Stimulated activated CD8-positive, alpha-beta memory T cell treated with anti-CD3 and anti-CD28 coated beads, Interleukin-7, amount 100 ng/mL, for 1 hour (primary cell): ENCODE measurements around the gene KCNK7.

Experiments used
- DNase-seq, 2 donors: peaks; one replicate each; pipeline ENCODE4 v3.0.0-alpha.2; 2020; ENCODE audit warnings: low read depth in 2 of 2

Gene KCNK7

DNA sequence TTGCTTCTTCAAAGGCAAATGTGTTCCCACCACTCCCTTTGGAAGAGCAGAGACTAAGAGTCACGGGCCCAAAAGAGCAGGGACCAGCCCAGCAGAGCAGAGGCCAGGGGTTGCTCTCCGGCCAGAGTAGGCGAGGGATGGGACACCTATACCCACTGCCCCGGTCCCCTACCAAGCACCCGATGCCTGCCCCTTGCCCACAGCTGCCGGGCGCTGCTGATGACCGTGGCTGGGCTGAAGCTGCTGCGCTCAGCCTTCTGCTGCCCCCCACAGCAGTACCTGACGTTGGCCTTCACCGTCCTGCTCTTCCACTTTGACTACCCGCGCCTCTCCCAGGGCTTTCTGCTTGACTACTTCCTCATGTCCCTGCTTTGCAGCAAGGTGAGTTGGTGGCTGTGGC, 31.6 kb upstream of the KCNK7 start:
- DNase-seq: no peak

DNA sequence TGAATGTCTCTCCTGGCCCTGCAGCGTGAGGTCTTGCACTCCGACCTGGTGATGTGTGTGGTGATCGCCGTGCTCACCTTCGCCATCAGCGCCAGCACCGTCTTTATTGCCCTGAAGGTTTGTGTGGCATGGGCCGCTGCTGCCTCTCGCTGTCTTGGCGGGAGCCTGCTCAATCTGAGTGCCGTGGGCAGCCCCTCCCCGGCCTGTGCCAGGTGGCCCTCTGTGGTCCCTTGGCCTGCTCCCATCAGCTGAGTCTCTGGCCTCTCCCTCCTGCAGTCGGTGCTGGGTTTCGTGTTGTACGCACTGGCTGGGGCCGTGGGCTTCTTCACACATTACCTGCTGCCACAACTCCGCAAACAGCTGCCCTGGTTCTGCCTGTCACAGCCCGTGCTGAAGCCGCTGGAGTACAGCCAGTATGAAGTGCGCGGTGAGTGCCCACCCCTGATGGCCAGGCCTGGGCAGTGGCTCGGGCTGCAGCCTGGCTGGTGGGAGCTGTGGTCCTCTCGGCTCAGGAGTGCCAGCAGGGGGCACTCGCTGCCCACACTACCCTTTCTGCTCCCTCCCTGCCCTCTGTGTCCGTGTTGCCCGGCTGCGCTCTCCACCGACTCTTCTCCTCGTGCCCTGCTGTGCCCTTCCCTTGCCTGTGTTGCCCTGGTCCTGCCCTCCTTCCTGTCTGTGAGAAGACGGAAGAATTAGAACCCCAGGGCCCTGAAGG, 30.2 kb upstream of the KCNK7 start:
- no peak for DNase-seq

DNA sequence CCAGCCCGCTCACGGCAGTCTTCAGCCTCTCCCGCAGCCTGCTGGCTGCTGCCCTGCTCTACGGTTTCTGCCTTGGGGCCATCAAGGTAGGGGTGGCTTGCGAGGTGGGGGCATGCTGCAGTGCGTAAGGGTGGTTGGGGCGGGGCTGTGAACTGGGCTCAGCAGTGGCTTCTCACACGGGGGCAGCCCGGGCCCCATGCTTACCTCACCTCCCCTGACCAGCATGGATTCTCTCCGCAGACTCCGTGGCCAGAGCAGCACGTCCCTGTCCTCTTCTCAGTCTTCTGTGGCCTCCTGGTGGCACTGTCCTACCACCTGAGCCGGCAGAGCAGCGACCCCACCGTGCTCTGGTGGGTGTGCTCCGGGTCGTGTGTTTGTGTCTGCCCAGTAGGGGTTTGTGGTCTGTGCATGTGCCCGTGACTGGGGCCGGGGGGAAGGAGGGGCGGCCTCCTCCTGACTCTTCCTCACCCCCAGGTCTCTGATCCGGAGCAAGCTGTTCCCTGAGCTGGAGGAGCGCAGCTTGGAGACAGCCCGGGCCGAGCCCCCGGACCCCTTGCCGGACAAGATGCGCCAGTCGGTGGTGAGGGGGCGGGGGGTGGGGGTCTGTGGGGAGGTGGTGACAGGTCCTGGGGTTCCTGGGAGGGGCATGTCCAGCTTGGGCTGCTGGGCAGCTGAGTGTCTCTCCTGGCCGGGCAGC, 29.5 kb upstream of the KCNK7 start:
- DNase-seq: no peak

DNA sequence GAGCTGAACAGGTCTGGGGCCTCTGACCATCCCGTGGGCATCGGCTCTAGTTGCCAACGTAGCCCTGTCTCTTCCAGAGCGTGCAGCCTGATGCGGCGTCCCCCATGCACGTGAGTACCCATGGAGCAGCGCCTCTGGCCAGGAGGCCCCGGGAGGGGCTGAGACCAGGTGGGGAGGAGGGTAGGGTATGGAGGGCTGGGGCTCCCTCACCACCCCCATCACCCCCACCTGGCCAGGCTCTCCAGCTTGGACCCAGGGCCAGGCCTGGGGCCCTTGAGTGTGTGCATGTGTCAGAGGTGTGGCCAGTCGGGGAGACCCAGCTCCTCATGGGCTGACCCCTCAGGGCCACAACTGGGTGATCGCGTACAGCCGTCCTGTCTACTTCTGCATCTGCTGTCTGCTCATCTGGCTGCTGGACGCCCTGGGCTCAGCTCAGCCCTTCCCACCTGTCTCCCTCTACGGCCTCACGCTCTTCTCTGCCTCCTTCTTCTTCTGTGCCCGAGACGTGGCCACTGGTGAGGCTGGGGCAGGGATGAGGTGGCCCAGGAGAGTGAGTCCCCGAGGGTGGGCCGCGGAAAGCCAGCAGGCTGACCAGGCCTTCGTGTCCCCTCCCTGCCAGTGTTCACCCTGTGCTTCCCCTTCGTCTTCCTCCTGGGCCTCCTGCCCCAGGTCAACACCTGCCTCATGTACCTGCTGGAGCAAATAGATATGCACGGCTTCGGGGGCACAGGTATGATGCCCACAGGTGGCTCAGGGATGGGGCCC, 28.4 kb upstream of the KCNK7 start:
- no peak for DNase-seq

DNA sequence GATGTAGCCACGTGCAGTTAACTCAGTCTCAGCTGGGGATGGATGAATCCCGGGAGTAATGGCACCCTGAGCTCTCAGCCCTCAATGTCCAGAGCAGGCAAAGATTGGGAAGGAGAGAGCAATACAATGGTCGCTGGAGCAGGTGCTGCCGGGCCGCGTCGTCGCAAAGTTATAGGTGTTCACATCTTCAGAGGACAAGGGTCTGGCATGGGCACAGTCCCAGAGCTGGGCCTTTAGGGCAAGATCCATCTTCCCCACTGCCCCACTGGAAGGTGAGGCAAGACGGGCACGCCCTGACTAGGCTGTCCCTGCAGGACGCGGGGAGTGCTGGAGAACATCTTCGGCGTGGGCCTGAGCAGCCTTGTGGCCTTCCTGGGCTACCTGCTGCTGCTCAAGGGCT, 27.6 kb upstream of the KCNK7 start:
- no peak for DNase-seq

DNA sequence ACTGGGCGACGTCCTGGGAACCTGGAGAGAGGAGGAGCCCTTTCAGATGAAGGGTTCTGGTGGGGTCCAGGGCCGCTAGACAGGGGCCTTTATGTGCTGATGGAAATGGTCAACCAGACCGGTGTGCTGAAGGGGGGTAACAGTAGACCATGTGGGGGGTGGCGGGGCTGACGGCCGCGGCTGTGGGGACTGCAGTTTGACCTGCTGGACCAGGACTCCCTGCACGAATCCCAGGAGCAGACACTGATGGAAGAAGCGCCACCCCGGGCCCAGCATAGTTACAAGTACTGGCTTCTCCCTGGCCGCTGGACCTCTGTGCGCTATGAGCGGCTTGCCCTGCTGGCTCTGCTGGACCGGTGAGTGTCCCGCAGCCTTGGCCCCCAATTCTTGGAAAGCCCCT, 26.4 kb upstream of the KCNK7 start:
- DNase-seq: no peak

DNA sequence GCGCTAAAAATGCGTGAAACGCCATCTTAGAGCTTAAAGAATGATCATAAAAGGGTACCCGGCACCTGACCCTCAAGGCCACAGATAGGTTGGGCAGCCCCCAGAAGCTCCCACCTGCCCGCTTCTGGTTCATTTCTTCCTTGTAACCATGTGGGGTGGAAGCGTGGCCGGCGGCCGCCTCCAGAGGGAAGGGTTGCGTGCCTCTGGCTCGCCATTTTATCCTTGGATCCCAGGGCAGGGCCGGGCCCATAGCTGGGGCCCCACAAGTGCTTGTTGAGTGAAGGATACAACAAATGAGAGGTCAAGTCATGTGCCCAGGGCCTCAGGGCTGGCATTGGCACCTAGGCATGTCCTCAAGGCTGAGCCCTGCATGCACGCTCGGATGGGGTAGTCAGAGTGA, 25.9 kb upstream of the KCNK7 start:
- DNase-seq: no peak

DNA sequence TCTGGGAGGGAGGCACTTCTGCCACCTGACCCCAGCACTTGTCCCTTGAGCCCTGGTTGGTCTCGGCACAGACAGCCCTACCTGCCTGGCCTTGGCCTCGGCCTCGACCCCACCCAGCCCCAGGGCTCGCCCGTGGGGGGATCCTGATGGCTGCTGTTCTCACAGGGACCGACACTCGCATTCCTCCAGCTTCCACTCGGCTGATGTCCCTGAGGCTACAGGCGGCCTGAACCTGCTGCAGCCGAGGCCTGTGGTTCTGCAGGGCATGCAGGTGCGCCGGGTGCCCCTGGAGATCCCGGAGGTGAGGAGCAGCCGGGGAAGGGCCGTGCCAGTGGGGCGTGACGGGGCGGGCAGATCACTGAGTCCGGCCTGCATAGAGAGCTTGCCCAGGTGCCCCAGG, 25.1 kb upstream of the KCNK7 start:
- DNase-seq: no peak

DNA sequence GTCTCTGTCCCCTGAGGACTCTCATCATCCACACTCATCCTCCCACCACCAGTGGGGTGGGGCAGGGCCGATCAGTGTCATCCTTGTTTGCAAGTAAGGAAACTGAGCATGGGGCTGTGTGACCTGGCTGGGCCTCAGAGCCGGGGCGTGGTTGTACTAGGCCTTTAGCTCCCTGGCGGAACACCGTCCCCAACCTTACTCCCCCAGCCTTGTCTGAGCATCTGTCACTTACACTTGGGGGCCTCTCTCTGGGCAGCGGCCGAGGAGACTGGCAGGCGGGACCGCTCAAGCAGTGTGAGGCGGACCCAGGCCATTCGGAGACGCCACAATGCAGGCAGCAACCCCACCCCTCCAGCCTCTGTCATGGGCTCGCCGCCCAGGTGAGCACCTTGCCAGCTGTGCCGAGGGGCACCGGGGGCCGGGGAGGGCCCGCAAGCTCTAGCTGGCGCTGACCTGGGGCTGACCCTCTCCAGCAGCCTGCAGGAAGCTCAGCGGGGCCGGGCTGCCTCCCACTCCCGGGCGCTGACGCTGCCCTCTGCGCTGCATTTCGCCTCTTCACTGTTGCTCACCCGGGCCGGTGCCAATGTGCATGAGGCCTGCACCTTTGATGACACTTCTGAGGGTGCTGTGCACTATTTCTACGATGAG, 23.8 kb upstream of the KCNK7 start:
- DNase-seq: no peak

DNA sequence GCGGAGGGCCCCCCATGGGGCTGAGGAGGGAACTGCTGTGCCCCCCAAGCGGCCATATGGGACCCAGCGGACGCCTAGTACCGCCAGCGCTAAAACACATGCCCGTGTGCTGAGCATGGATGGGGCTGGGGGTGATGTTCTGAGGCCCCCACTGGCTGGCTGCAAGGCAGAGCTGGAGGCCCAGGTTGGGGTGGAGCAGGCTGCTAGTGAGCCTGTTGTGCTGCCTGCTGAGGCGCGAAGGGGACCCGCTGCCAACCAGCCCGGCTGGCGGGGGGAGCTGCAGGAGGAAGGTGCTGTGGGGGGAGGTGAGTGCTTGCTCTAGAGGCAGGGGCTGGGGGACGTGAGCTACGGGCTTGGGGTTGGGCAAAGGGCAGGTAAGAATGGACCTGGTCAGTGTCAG, 23.2 kb upstream of the KCNK7 start:
- no peak for DNase-seq

DNA sequence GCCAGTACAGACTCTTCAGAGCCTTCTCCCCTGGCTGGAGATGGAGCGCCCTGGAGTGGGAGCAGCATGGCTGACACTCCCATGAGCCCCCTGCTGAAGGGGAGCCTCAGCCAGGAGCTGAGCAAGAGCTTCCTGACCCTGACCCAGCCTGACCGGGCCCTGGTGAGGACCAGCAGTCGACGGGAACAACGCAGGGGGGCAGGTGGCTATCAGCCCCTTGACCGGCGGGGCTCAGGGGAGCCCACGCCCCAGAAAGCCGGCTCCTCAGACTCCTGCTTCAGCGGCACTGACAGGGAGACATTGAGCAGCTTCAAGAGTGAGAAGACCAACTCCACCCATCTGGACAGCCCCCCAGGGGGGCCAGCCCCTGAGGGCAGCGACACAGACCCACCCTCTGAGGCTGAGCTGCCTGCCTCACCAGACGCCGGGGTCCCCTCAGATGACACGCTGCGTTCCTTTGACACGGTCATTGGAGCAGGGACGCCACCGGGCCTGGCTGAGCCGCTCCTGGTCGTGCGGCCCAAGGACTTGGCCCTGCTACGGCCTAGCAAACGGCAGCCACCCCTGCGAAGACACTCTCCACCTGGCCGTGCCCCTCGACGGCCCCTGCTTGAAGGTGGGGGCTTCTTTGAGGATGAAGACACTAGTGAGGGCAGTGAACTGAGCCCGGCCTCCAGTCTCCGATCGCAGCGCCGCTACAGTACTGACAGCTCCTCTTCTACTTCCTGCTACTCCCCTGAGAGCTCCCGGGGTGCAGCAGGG, 22.6 kb upstream of the KCNK7 start:
- no peak for DNase-seq

DNA sequence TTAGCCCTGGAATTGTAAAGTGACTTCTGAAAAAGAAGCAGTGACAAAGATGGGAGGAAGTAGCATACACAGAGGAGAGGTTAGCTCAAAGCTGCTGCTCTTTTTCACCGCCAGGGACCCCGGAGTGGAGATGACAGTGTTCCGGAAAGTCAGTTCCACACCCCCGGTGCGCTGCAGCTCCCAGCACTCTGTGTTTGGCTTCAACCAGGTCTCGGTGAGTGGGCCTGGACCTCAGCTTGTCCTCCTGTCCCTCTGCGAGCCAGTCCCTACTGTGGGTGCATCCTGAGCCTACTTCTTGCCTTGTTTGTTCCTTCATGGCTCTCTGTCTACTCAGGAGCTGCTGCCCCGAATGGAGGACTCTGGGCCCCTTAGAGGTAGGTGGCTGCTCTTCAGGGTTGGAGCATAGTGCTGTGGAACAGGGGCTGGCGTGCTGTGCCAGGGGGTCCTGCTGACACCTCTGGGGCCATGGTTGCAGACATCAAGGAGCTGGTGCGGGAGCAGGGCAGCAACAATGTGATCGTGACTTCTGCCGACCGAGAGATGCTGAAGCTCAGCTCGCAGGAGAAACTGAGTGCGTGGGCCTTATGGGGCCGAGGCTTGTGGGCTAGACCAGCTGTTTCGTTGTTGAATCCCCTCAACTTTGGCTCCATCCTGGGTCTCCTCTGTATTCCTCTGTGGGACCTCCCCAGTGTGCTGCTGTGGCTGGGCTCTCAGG, 21.7 kb upstream of the KCNK7 start:
- no peak for DNase-seq

DNA sequence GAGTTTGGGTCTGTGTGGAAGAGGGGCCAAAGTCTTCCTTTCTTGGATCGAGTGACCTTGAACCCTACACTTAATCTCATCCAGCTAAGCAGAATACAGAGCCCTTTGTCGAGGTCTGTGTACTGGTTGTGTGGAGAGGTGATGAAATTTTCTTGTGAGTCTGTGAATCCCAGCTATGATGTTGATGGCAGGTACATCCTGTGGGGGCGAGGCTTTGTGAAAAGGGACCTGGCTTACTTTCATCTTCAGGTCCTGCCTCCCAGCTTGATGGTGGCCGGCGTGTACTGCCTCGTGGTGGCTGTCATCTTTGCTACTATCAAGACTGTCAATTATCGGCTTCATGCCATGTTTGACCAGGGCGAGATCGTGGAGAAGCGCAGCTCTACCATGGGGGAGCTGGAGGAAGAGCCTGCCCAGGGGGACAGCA, 21.0 kb upstream of the KCNK7 start:
- no peak for DNase-seq

DNA sequence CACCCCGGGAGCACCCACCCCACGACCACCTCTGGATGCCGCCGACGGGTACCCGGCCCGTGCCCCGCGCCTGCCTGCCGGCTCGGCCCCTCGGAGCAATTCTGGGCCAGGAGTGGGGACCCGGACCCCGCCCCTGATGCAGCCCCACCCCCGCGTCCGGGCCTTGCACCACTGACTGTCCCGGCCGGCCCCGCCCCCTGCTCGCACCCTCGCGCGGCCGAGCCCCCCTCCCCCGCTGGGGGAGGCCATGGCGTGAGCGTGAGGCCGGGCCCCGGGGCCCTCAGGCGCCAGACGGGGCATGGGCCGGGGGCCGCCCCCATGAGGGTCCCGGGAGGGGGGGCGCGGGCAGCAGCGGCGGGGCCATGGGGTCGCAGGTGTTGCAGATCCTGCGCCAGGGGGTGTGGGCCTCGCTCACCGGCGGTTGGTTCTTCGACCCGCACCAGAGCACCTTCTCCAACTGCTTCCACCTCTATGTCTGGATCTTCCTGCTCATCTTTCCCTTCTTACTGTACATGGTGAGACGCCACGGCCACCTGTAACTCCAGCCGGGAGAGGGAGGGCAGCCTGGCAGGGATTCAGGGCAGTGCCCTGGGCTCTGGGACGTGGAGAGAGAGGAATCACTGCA, 20.5 kb upstream of the KCNK7 start:
- no peak for DNase-seq

DNA sequence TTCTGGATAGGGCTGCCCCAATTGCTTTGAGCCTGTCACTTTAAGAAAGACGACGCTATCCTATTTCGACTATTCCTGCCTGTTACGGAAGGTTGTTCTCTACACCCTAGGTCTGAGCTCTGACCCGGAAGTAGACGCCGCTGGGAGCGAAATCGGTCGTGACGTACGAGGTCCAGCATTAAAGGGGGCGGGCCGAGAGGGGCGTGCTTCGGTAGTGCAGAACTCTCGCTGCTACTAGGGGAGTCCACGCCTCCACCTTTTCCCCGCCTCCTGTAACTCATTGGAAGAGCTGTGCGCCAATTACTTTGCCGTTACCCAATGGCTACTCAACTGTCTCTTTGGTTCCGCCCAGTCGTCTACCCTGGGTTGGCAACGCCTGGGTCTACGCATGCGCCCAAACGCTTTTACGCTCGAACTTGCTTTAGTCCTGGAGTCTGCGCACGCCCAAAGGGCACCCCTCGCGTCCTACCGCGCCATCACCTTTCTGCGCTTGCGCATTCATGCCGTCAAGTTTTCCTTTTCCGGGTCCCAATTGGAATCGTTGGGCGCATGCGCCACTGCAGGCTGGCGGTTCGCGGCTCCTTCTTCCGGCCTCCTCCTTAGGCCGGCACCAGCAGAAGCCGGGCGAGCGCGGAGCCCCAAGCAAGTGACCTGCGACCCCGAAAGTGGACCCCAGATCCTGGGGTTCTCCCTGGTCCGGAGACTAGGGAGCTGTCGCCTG, 19.8 kb upstream of the KCNK7 start, which contains the start of gene PCNX3:
PCNX3 (plus strand) TSS at position 548 of the 721 bp plus-strand sequence. CDS start 536 bp downstream, outside the sequence.
- peak; percentile 100 for DNase-seq

DNA sequence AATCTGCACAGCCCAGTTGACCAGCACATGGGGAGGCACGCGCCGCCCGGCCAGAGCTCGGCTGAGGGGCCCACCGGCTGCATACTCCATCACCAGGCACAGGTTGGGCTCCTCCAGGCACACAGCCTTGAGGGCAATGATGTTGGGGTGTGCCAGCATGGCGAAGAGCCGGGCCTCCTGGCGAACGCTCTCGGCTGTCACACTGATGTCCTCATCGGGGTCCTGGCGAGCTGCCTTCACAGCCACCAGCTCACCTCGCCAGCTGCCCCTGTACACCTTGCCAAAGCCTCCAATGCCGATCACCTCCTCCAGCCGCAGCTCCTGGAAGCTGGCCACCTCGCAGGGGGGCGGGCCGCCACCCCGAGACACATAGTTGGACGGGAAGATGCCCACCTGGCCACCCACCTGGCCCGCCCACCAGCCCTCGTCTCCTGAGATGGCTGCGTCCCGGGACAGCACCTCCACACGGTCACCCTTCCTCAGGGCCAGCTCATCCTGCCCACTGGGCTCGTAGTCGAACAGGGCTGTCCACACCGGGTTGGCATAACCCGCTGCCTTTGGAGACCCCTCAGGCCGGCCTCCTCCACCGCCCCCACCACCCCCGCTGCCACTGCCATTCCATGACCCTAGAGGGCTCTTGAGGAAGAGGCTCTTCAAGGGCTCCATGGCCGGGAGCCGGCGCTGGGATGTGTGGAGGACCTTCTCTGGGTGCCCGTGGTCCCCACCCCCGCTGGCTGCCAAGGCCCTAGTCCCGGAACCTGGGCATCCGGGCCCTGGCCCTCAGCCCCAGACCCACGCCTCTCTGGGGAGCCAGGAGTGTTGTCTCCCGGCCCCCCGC, 17.7 kb upstream of the KCNK7 start:
- DNase-seq: no peak

DNA sequence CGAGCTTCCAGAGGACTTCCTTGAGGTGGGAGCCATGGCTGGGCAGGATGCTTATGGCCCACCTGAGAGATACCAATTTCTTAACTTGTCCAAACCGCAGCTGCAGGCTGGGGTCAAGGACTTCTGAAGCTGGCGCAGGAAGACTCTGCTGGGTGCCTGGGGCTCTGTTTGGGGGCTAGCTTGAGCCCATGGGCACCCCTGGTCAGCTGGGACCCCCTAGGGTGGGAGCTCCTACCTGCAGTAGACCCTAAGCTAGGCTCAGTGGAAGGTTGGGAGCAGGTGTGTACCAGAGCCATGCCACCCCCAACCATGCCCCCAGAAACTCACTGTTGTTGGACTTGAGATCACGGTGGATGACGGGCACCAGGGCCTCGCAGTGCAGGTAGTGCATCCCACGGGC, 17.1 kb upstream of the KCNK7 start:
- DNase-seq: no peak

DNA sequence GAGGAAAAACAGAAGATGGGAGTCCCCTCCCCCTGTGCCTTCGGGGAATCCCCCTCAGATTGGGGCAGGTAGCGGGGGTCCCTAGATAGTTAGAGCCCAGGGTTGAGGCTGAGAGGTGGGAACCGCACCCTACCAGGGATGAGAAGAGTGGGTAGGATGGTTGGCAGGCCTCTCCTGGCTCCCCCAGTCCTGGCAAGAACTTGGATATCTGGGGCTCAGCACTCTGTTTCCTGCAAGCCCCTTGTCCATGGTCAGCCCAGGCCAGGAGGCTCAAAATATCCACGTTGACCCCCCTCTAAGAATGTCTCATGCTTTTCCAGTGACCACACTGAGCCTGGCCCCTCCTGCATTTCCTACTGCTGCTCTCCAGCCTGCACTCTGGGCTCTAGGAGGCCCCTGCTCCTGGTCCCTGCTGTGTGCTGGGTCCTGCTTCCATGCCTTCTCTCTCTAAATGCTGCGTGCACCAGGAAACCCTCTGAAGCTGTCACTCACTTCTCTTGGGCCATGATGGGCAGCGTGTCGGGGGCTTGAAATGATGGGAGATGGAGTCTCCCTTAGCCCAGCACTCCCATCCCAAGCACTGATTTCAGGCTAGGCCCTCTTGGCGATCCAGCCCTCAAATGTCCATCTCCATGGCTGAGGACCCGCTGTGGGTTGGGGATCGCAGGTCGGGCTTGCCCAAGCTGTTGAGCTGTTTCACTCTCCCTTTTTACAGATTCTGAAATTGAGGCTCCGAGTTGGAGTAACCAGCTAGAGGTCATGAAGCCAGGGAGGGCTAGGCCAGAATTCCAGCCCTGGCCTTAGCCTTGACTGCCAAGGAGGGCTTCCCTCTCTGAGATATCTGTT, 16.4 kb upstream of the KCNK7 start:
- DNase-seq: no peak
